NCI-H2029 treated with DMSO at 0.1 percent for 48 hours (cell line): ENCODE data around the gene XAGE5.
"Not testable (repeated sequence)": the region's sequence is repeated elsewhere in the genome, so short reads cannot be mapped to it uniquely, and the experiment has no call there.

Source experiments
- DNase-seq: peaks from one replicate; lab custom pipeline; 2025; lab: John Stamatoyannopoulos, UW

The XAGE5 gene, protein sequence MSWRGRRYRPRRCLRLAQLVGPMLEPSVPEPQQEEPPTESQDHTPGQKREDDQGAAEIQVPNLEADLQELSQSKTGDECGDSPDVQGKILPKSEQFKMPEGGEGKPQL

DNA sequence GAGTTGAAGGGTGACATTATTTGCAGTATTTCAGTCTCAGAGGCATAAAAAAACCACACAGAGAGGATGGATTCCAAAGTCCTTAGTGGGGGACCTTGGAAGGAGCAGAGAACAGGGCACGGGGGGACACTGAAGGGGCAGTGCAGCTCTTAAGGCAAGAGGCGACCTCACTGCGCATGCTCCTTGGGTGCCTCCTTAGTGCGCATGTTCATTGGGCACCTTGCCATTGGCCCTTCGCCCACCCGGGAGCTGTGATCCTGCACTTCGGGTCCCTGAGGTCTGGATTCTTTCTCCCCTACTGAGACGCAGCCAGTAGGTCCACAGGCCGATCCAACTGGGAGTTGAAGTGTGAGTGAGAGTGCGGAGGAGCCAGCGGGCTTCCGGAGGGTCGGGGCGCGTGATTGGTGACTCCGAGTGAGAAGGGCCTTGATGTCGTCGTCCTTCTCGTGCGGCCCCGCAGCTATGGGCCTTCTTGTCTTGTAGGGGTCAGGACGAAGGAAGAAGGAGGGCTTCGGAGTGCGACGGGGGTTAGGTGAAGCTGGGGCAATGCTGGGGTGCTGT is at the start of gene XAGE5:
Gene XAGE5 (plus strand): TSS at position 223 of the 561 bp plus-strand sequence. CDS start 1,280 bp downstream, outside the sequence.
- no peak for DNase-seq

GRCh38 chrX:52765983-52766382 is 45.1 kb upstream of the XAGE5 start:
- not testable (repeated sequence) for DNase-seq

GRCh38 chrX:52773504-52773903 is 37.6 kb upstream of the XAGE5 start:
- DNase-seq = not testable (repeated sequence)

DNA sequence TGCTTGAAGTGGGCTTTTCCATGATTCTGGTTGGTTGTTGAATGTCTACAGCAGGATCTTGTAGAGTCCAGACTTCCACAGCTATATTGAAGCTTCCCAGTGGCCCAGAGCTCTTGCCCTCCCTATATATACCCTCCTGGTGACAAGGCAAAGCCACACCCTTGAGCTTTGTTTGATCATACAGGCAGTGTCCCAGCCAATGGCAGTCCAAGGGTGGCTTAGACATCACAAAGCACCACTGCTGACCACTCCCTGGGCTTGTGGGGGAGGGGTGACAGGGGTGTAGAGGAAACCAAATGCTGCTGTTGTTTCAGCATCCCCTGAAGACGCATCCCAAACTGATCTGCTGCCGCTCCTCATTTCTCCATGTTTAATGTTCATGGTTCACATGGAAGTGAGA is 13.8 kb upstream of the XAGE5 start, which contains the start of gene SPANXN5:
Gene SPANXN5 (minus strand): TSS at position 101 of the 400 bp plus-strand sequence. CDS start 79 bp downstream, at position 22.
- not testable (repeated sequence) for DNase-seq

- DNase-seq = not testable (repeated sequence)
Measured at GRCh38 chrX:52804876-52805275, 6.2 kb upstream of the XAGE5 start.

- no peak for DNase-seq
Measured at GRCh38 chrX:52819788-52820187, 8.7 kb downstream of the XAGE5 start.

GRCh38 chrX:52821079-52821760 is 10.1 kb downstream of the XAGE5 start:
- DNase-seq = no peak

DNA sequence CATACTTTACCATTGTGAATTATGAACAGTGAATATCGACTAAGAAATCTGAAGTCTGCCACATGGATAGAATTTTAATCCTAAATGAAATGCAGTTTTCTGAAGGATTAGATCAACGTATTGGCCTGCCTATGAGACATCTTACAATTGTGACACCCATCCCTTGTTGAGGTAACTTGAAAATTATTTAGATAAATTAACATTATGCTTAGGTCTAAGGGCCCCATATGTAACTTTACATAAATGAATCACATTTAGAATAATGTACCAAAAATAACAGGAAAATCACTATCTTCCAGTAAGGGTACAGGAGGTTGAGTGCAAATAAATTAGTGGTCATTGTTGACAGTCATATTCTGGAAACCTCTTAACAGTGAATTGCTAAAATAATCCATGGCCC is 13.5 kb downstream of the XAGE5 start:
- DNase-seq = no peak

DNA sequence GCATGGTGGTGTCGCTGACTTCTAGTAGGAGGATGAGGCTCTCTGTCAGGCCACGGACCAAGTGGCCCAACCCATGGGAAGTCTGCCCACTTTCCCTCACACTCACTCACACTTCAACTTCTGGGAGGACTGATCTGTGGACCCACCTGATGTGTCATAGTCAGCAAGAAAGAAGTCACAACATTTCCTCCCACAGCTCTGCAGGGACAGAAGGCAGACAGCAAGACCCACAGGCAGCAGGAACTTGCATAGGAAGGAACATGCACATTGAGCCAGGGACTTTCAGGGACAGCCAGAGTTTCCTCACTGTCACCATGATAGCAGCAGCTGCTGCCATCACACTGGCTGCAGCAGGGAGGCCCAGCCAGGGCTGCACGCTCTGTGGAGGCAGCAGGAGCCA is 19.5 kb downstream of the XAGE5 start:
- DNase-seq = no peak

DNA sequence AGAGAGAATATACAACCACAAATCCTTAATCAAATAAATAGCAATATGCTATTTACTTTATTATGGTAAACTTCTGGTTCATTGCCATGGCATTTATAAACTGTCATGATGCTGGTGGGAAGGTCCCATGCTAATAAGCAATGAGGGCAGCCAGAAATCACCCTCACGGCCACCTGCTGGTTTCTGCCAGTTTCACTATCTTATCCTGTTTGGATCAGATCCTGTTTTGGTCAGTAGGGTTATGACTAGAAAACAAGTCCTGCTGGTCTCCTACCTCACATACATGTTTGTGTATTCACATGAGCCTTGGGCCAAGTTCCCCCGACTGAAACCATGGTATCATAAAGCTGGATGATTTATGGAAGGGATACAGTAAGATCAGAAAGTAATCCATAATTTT is 28.1 kb downstream of the XAGE5 start:
- no peak for DNase-seq

- DNase-seq = not testable (repeated sequence)
Measured at GRCh38 chrX:52843619-52844018, 32.5 kb downstream of the XAGE5 start.

GRCh38 chrX:52852110-52852860 is 41.2 kb downstream of the XAGE5 start:
- DNase-seq = no peak

- DNase-seq = not testable (repeated sequence)
Measured at GRCh38 chrX:52856991-52857525, 46.0 kb downstream of the XAGE5 start.

GRCh38 chrX:52865343-52865998 is 54.4 kb downstream of the XAGE5 start:
- DNase-seq = no peak
